ENCODE results near the gene RNASE8.

Gene RNASE8

DNA sequence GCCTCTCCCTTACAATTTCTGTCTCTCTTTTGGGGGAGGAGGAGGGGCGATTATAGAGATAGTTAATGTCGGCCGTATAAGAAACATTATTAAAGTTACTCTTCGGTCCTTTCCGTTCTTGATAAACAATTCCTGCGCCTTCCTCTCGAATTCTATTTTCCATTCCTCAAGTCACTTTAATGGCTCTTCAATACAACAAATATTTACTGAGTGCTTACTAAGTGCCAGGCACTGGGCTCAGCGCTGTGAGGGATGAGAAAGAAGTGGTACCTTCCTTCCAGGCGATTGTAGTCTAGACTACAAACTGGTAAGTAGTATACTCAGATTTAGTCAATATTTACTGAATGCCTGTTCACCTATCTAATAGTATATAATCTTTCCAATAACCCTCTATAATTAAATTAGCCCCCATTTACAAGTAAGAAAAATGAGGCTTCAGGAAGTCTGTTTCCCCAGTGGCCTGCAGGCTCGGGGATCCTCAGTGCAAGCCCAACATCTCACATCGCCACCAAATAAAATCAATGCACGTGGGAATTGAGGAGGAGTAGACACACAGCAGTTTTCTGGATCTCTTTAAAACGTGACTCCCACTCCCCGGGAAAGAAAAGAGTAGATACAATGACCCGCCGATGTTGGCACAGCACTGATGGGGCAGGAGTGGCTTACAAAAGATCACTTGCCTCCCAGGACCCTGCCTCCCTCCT is 41.4 kb downstream of the RNASE8 start:
- Mint-ChIP-seq H3K9me3 (no peaks in the 10 kb centered on the region), H3K27me3 (no peaks in the 10 kb centered on the region), H3K4me1 (peaks cover 40% of the 10 kb centered on the region), H3K27ac (peak overlapping the region; percentile 56 to 92), H3K4me3 (peak overlapping the region; percentile 84 to 93)
- DNase-seq (no peak), ATAC-seq (no peak)

DNA sequence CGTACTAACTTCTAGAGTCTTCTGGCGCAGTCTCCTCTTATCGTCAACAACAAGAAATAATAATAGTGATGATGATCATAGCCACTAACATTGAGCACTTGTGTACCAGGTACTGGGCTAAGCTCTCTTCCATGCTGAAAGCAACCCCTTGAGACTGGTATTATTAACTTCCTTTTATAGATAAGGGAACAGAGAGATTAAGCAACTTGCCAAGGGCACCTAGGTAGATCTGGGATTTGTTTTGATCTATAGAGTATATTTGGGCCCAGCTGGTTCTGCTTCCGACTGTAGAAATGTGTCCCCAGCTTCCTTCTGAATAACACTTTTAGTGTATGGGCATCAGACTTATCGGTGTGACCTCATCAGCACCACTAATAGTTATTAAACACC is 42.0 kb downstream of the RNASE8 start:
- Mint-ChIP-seq H3K4me3 (peak overlapping the region; percentile 84 to 93), H3K27ac (no peak overlapping the region), H3K27me3 (no peaks in the 10 kb centered on the region), H3K9me3 (no peaks in the 10 kb centered on the region), H3K4me1 (peaks cover 42% of the 10 kb centered on the region)
- no peak for DNase-seq
- ATAC-seq: no peak

DNA sequence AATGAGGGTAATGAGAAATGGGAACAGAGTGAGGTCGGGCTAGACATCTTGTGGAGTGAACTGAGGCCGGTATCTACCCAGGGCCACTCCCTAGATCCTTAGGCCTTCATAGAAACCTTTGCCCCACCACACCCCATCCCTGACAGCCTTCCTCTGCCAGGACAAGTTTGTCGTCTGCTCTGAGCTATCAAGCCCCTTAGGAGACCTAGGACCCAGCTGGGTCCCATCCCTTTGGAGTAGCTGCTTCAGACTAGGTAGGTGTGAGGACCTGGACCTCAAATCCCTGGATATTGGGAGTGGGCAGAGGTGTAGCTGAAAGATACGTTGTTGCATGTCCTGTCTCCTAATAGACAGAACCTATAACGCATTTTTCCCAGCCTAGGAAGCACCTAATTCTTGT is 43.3 kb downstream of the RNASE8 start, which contains the start of gene TMEM253:
Gene TMEM253 (plus strand): TSS at position 136 of the 400 bp plus-strand sequence. CDS start 278 bp downstream, outside the sequence.
- peaks cover 46% of the 10 kb centered on the region for H3K4me1 Mint-ChIP-seq
- H3K27ac Mint-ChIP-seq: no peak within 1 kb of the TSS
- ATAC-seq (no peak), DNase-seq (no peak)
- no peak within 1 kb of the TSS for H3K4me3 Mint-ChIP-seq
- no peaks in the 10 kb centered on the region for H3K27me3 Mint-ChIP-seq
- H3K9me3 Mint-ChIP-seq: no peaks in the 10 kb centered on the region

DNA sequence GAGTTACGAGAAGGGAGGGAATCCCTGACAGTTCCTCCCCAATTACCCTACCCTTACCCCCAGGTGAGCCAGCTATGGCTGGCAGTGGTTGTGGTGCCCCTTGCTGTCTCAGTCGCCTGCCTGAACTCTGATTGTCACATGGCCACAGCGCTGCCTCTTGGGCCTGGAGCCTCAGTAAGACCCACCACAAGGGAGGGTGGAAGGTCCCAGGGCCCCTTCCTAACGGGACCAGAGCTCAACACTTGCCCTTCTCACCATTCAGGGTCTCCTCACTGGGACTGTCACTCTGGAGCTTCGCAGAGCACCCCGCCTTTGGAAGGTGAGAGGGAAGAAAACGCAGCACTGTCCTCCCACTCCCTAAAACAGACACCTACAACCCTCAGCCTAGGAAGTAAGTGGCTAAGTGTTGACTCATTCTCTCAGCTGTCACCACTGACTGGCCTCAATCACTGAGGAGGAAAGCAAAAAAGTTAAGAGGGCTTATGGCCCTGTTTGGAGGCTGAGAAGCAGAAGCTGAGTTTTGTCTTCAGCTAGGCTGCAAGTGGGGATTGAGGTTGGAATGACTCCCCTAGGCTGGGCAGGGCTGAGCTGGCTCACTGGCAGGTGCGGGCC is 44.3 kb downstream of the RNASE8 start:
- ATAC-seq (peak; percentile 8), DNase-seq (no peak)
- peak overlapping the region; percentile 37 to 40 for H3K27ac Mint-ChIP-seq
- peak overlapping the region; percentile 86 to 98 for H3K4me3 Mint-ChIP-seq
- H3K27me3 Mint-ChIP-seq: no peaks in the 10 kb centered on the region
- peaks cover 50% of the 10 kb centered on the region for H3K4me1 Mint-ChIP-seq
- H3K9me3 Mint-ChIP-seq: no peaks in the 10 kb centered on the region

DNA sequence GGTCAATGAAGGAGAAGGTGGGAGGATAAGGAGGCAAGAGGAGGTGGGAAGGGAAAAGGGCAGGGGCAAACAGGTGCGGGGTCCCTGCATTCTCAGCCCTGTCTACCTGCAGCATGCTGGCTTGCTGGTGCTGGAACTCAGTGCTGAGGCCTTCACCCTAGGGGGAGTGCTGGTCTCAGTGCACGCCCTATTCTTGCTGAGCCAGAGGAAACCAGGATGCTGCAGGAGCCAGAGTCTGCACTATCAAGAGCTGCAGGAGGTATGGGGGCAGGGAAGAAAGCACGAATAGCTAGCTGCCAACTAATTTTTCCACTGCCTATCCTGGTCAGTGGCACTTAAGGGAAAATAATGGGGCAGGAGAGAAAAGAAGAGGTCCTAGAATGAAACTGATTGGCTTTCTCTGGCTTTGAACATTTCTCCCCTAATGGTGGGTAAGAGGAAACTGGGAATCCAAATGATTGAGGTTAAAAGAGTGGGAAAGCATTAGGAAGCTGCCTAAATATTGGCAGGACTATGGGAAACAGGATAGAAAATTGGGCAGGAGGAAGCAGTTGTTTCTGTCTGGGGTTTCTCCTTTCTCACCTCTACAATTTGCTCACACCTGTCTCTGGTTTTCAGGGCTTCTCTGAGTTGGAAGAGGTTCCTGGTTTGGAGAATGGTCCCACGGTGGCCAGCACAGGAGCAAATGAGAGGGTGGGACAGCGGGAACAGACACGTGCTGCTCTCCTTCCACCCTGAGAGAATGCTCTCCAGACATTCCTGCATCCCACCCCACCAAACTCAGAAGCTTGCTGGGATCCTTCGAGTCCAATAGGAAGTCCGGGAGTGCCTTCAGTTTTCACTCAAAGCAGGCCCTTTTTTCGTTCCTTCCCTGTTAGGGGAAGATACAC is 45.1 kb downstream of the RNASE8 start:
- Mint-ChIP-seq H3K4me1 (peaks cover 46% of the 10 kb centered on the region), H3K27ac (peak overlapping the region; percentile 37 to 98), H3K9me3 (no peaks in the 10 kb centered on the region), H3K4me3 (peak overlapping the region; percentile 86 to 98), H3K27me3 (no peaks in the 10 kb centered on the region)
- ATAC-seq (no peak), DNase-seq (no peak)

DNA sequence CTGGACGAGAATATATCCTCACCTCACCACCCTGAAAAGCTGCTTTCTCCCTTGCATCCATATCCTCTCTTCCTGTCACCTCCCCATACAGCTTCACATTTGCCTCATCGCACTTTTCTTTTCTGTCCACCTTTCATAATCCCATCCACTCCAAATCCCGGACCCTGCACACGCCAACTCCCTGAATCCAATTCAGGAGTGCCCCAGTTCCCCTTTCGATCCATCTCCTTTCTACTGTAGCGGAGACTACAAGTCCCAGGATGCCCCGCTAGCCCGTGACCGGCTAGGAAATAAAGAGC is 45.7 kb downstream of the RNASE8 start:
- Mint-ChIP-seq H3K9me3 (no peaks in the 10 kb centered on the region), H3K4me1 (peaks cover 46% of the 10 kb centered on the region), H3K27me3 (no peaks in the 10 kb centered on the region), H3K4me3 (peak overlapping the region; percentile 86 to 98), H3K27ac (peak overlapping the region; percentile 97 to 98)
- DNase-seq (no peak), ATAC-seq (no peak)

DNA sequence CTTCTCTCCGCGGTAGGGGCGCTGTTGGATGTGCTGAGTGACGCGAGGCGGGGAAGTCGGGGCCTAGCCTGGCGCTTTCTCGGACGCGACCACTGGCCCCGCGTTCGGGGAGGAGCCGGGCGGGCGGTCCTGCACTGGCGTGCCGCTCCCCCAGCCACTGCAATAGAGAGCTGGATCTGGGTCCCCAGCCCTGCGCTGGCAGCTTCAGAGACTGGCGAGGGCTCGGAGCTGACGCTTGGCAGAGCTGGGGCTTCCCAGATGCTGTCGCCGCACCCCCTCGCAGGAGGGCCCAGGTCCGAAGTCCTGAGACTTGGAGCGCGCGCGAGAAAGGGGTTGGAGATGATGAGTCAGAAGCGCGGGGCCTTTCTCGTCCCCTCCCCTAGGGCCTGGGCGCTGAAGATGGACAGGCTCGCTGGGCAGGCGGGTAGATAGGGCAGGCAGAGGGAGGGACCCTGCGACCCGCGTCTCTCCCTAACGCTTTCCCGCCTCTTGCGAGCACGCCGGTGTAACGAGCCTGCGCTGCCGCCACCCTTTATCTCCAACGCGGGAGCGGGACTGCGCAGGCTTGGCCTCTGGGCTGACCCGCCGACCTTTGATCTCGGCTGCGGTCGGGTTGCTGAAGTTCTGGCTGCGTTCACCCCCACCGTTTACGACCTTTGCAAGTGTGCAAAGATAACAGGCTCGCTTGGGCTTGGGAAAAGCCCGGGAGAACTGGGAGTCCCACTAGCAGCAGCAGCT is 46.3 kb downstream of the RNASE8 start:
- Mint-ChIP-seq H3K27ac (peak overlapping the region; percentile 97 to 98), H3K9me3 (no peaks in the 10 kb centered on the region), H3K4me3 (peak overlapping the region; percentile 86 to 98), H3K27me3 (no peaks in the 10 kb centered on the region), H3K4me1 (peaks cover 45% of the 10 kb centered on the region)
- ATAC-seq: peak; percentile 93
- DNase-seq: peak; percentile 95 to 96

DNA sequence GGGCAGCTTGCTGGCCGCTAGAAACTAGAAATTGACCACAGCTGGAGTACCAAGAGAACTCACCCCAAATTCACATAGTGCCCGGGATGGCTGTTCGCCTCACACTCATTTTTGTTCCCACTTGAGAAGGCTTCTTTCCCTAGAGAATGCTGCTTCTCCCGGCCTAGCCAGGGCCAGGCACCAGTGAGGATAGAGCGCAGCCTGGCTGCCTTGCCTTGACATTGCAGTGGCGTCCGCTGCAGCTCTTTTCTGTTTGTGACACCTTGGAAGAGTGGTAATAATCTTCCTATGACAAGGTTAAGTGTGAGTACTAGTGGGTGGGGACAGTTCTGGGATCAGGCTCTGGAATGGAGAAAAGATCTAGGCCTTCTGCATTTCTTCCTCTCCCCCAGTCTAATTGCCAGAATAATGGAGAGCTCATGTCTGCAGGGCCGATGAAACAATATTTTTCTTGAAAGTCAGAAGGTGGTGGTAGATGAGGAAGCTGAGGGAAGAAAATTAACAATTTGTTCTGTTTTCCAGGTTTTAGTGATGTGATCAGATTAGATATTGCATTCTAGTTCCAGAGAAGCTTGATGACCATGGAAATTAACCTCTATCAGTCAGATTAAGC is 46.9 kb downstream of the RNASE8 start:
- H3K27me3 Mint-ChIP-seq: no peaks in the 10 kb centered on the region
- DNase-seq: peak; percentile 50 to 64

DNA sequence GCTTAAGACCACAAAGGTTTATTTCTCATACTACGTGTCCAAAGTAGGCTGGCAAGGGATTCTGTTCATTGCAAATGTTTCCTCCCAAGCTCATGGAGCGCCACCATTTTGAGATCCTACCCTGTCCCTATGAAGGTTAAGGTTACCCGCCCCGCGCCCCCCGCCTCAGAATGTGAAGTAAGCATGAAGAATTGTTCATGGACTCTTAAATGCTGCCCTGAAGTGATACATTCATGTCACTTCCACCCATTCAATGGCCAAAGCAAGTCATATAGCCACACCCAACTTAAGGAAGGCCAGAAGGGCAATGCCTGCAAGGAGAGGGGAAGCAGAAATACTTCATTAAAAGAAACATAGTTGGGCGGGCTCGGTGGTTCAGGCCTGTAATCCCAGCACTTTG is 47.5 kb downstream of the RNASE8 start:
- no peak overlapping the region for H3K4me3 Mint-ChIP-seq
- peaks cover 37% of the 10 kb centered on the region for H3K4me1 Mint-ChIP-seq
- H3K27ac Mint-ChIP-seq: no peak overlapping the region

More for the DNA sequence above, 46.9 kb downstream of the RNASE8 start:
- Mint-ChIP-seq H3K4me1 (peaks cover 38% of the 10 kb centered on the region), H3K9me3 (no peaks in the 10 kb centered on the region), H3K4me3 (peak overlapping the region; percentile 86 to 98), H3K27ac (peak overlapping the region; percentile 97 to 98)
- ATAC-seq: peak; percentile 57

DNA sequence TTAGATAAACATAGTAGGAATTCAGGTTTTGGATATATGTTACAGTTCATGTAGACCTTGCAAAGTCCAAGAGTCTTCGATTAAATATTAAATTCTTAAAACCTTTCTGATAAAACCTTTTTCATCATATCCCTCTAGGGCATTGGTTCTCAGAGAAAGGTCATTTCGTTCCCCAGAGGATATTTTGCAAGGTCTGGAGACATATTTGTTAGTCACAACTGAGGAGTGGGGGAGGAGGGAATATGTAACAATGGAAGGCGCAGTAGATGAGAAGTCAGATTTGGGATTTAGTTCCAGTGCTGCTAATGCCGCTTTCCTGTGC is 48.5 kb downstream of the RNASE8 start:
- H3K9me3 Mint-ChIP-seq: no peaks in the 10 kb centered on the region
- ATAC-seq: no peak
- H3K4me3 Mint-ChIP-seq: no peak overlapping the region
- H3K27me3 Mint-ChIP-seq: no peaks in the 10 kb centered on the region
- no peak overlapping the region for H3K27ac Mint-ChIP-seq
- DNase-seq: no peak
- peaks cover 37% of the 10 kb centered on the region for H3K4me1 Mint-ChIP-seq

More for the DNA sequence above, 47.5 kb downstream of the RNASE8 start:
- Mint-ChIP-seq H3K9me3 (no peaks in the 10 kb centered on the region), H3K27me3 (no peaks in the 10 kb centered on the region)
- no peak for ATAC-seq
- no peak for DNase-seq

DNA sequence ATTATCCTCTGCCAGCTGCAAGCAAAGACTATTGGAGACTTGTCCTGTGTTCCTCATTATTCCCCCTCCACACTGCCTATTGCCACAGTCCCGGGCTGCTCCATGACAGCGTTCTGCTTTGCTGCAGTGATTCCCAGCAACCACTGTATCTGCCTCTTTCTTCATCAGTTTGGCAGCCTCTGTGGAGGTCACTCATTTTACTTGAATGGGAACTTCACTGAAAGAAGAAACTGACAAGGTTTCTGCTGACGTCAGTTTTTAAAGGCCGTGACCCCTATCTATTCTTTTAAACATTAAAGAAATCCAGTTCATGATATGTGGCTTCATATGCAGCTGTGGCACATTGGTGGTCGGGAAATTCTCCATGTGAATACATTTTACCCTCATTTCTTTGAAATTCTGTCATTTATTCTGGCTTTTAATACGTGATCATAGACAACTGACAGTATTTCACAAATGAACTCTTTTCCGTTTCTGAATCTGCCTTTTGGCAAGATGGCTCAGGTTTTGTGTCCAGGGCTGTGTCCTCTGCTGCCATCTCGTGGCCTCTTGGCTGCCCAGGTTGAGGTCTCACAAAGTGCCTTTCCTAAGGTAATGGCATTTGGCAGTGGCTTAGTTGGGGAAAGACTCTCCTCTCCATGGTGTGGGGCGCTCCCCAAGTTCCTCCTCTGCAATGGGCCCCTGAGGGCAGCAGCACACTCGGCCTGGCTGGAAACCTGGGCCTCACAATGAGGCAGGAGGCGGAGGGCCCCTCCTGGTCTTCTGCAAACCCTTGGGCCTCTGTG is 49.1 kb downstream of the RNASE8 start:
- DNase-seq (peak; percentile 70 to 76), ATAC-seq (no peak)
- peaks cover 34% of the 10 kb centered on the region for H3K4me1 Mint-ChIP-seq
- H3K27ac Mint-ChIP-seq: peak overlapping the region; percentile 42 to 62
- H3K9me3 Mint-ChIP-seq: no peaks in the 10 kb centered on the region
- no peaks in the 10 kb centered on the region for H3K27me3 Mint-ChIP-seq
- H3K4me3 Mint-ChIP-seq: peak overlapping the region; percentile 12 to 39

DNA sequence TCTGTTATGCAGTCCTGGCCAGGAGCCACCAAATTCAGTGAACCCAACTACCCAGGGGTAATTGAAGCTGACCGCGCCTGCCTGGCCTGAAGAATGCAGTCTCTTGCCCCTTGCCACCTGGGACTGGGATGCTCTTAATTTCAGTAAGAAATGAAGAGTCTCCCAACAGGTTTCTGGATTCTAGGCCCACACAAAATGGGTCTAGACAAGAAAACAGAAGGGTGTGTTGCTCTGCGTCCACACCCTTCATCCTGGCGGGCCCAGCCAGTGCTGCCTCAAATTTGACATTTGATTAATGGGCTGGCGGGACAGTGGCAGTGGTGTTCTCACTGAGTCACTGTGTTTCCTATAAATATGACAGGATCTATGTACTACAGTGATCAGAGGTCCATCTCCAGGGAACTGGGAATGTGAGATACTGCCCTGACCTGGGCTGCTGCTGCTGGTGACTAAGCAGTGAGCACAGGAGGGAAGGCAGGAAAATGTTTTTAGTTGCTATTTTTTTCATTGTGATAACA is 49.7 kb downstream of the RNASE8 start:
- peak overlapping the region in 1 of 2 donors; percentile 62 for H3K27ac Mint-ChIP-seq
- no peak for DNase-seq
- peak overlapping the region in 1 of 2 donors; percentile 39 for H3K4me3 Mint-ChIP-seq
- no peak for ATAC-seq
- H3K27me3 Mint-ChIP-seq: no peaks in the 10 kb centered on the region
- no peaks in the 10 kb centered on the region for H3K9me3 Mint-ChIP-seq
- peaks cover 28% of the 10 kb centered on the region for H3K4me1 Mint-ChIP-seq
